ENCODE results near the gene TNIK.

DNA sequence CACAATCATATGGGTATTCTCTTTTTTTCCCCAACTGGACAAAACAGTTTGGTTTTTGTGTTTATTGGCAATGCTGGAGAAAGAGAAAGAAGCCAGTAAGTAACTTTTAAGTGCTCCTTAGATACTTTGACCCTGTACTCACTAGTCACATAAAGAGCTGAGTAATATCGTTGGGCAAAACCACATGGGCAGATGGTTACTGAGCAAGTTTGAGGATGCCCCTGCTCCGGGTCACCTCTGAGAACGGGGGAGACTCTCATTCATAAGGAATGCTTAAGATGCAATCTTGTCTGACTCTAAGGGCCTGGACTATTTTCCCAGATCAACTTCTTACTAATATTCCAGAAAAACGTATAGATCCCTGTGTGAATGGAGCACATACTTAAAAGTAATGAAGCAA lies 327.3 kb downstream of the TNIK start:
- TF ChIP-seq, protein P1, sequence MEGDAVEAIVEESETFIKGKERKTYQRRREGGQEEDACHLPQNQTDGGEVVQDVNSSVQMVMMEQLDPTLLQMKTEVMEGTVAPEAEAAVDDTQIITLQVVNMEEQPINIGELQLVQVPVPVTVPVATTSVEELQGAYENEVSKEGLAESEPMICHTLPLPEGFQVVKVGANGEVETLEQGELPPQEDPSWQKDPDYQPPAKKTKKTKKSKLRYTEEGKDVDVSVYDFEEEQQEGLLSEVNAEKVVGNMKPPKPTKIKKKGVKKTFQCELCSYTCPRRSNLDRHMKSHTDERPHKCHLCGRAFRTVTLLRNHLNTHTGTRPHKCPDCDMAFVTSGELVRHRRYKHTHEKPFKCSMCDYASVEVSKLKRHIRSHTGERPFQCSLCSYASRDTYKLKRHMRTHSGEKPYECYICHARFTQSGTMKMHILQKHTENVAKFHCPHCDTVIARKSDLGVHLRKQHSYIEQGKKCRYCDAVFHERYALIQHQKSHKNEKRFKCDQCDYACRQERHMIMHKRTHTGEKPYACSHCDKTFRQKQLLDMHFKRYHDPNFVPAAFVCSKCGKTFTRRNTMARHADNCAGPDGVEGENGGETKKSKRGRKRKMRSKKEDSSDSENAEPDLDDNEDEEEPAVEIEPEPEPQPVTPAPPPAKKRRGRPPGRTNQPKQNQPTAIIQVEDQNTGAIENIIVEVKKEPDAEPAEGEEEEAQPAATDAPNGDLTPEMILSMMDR (conservative IDR thresholded peaks at IDR 0.05), result no peak
- TF ChIP-seq ZFX (IDR thresholded peaks at IDR 0.05), result no peak
